HG03354 (cell line): ENCODE data around the gene PPP1R14D.

Source experiments
- ATAC-seq: cut with Tn5 transposase; IDR thresholded peaks from one replicate; pipeline ENCODE4 v1.9.1; 2021; ENCODE audit warnings: mild to moderate bottlenecking; ENCODE audit not compliant: unreplicated experiment, poor library complexity, severe bottlenecking

The PPP1R14D gene

GRCh38 chr15:40766906-40767837 lies 61.3 kb downstream of the PPP1R14D start:
- no peak for ATAC-seq

- ATAC-seq = no peak
Observed at GRCh38 chr15:40766194-40766815, 62.2 kb downstream of the PPP1R14D start.
